Measurements from ENCODE around the gene CROT. TPM values are rescaled to one million over a fixed set of nuclear protein-coding genes. Genes with fewer than 3 reads are reported as not detected.

The CROT gene
- total RNA-seq, 1 donor from 2014 or later, result 8.4 TPM

DNA sequence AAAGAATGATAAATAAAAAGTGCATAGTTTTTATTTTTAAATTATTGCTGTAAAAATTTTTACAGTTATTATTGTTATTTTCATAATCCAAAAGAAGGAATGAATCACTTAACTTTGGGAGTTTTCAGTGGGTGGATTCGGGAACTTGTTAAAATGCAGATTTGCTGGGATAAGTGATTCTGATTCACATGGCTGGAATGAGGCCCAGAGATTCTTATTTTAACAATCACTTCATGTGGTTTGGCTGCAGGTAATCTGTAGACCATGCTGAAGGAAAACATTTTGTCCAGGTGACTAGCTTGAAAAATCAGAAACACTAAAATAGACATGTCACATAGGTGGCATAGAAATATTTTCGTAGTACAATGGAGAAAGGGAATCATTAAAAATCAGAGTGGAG lies 13.9 kb downstream of the CROT start:
- Histone ChIP-seq H3K4me1 (no peaks in the 10 kb centered on the region), H3K27ac (no peak overlapping the region), H3K27me3 (no peaks in the 10 kb centered on the region), H3K9me3 (no peaks in the 10 kb centered on the region), H3K36me3 (peaks cover 13% of the 10 kb centered on the region), H3K4me3 (no peak overlapping the region)
- TF ChIP-seq CTCF (IDR thresholded peaks at IDR 0.05), result no peak
- intact Hi-C loops (cut with DNase I), result no loop called here
- DNase-seq (no peak), ATAC-seq (no peak)

- TF ChIP-seq CTCF (IDR thresholded peaks at IDR 0.05), result no peak
- intact Hi-C loops (cut with DNase I), result no loop called here
These were observed 15.9 kb downstream of the CROT start for GRCh38 chr7:87361320-87361719.

GRCh38 chr7:87363342-87363741 lies 17.9 kb downstream of the CROT start:
- DNase-seq, result no peak
- TF ChIP-seq CTCF (IDR thresholded peaks at IDR 0.05), result no peak
- H3K9me3 ChIP-seq, result no peaks in the 10 kb centered on the region
- H3K27ac ChIP-seq, result no peak overlapping the region
- no peaks in the 10 kb centered on the region for H3K4me1 ChIP-seq
- H3K27me3 ChIP-seq, result no peaks in the 10 kb centered on the region
- no peak overlapping the region for H3K4me3 ChIP-seq
- intact Hi-C loops (cut with DNase I), result no loop called here
- peaks cover 13% of the 10 kb centered on the region for H3K36me3 ChIP-seq
- no peak for ATAC-seq

More at GRCh38 chr7:87361320-87361719, 15.9 kb downstream of the CROT start:
- Histone ChIP-seq H3K4me1 (no peaks in the 10 kb centered on the region), H3K9me3 (no peaks in the 10 kb centered on the region), H3K27ac (no peak overlapping the region), H3K36me3 (peaks cover 13% of the 10 kb centered on the region), H3K4me3 (no peak overlapping the region), H3K27me3 (no peaks in the 10 kb centered on the region)
- no peak for DNase-seq
- no peak for ATAC-seq

- Histone ChIP-seq H3K4me3 (no peak overlapping the region), H3K27ac (no peak overlapping the region), H3K9me3 (no peaks in the 10 kb centered on the region), H3K27me3 (no peaks in the 10 kb centered on the region), H3K4me1 (no peaks in the 10 kb centered on the region), H3K36me3 (peaks cover 13% of the 10 kb centered on the region)
- intact Hi-C loops (cut with DNase I), result no loop called here
- no peak for TF ChIP-seq CTCF (IDR thresholded peaks at IDR 0.05)
- DNase-seq, result no peak
- no peak for ATAC-seq
These were observed 18.8 kb downstream of the CROT start for GRCh38 chr7:87364246-87364645.

- intact Hi-C loops (cut with DNase I), result no loop called here
- Histone ChIP-seq H3K9me3 (no peaks in the 10 kb centered on the region), H3K4me1 (no peaks in the 10 kb centered on the region), H3K4me3 (no peak overlapping the region), H3K36me3 (no peaks in the 10 kb centered on the region), H3K27ac (no peak overlapping the region), H3K27me3 (no peaks in the 10 kb centered on the region)
- no peak for TF ChIP-seq CTCF (IDR thresholded peaks at IDR 0.05)
- ATAC-seq (no peak), DNase-seq (no peak)
These were observed 23.8 kb downstream of the CROT start for GRCh38 chr7:87369216-87369615.

- no peaks in the 10 kb centered on the region for H3K9me3 ChIP-seq
- H3K36me3 ChIP-seq, result no peaks in the 10 kb centered on the region
- H3K27me3 ChIP-seq, result no peaks in the 10 kb centered on the region
- H3K4me1 ChIP-seq, result no peaks in the 10 kb centered on the region
- no peak overlapping the region for H3K27ac ChIP-seq
- ATAC-seq (no peak), DNase-seq (no peak)
- no peak for TF ChIP-seq CTCF (IDR thresholded peaks at IDR 0.05)
- H3K4me3 ChIP-seq, result no peak overlapping the region
- intact Hi-C loops (cut with DNase I), result no loop called here
These were observed 25.3 kb downstream of the CROT start for GRCh38 chr7:87370660-87371180.

Data from upper lobe of right lung (tissue), 1 donor.